OCI-LY7 (cell line): Measurements from ENCODE around the gene STATH.

ENCODE experiments used
- EZH2phosphoT487 ChIP-seq: fragments of 200-600 bp; sonication (generic); IDR thresholded peaks from 2 replicates; pipeline ENCODE4 v1.6.1; 2018; ENCODE audit warnings: low read depth, borderline replicate concordance, mild to moderate bottlenecking, mixed run types, antibody characterized with exemption, low read length, moderate library complexity, mixed read lengths
- TF ChIP-seq, protein P1 (sequence below): fragments of 200-600 bp; sonication (generic); conservative IDR thresholded peaks from 2 replicates; pipeline ENCODE4 v1.5.1; 2014; ENCODE audit warnings: mild to moderate bottlenecking, antibody characterized with exemption, low read length, moderate library complexity, mixed read lengths

DNA sequence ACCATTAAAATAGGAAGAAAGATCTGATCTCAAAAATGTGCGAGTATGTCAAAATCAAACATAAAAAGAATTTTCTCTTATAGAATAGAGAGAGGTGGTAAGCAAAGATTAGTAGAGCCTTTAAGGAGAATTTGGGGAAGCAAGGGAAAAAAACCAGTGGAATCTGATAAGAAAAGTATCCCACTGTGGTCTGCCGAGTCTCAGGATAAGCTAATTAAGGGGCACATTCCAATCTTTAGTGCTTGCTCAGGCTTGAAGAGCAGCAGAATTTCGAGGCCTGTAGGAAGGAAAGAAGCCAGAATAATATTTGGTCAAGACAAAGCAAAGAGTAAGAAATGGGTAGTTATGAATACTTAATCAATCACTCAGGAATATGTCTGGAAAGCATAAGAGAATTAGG is 13.0 kb downstream of the STATH start:
- TF ChIP-seq, protein P1, sequence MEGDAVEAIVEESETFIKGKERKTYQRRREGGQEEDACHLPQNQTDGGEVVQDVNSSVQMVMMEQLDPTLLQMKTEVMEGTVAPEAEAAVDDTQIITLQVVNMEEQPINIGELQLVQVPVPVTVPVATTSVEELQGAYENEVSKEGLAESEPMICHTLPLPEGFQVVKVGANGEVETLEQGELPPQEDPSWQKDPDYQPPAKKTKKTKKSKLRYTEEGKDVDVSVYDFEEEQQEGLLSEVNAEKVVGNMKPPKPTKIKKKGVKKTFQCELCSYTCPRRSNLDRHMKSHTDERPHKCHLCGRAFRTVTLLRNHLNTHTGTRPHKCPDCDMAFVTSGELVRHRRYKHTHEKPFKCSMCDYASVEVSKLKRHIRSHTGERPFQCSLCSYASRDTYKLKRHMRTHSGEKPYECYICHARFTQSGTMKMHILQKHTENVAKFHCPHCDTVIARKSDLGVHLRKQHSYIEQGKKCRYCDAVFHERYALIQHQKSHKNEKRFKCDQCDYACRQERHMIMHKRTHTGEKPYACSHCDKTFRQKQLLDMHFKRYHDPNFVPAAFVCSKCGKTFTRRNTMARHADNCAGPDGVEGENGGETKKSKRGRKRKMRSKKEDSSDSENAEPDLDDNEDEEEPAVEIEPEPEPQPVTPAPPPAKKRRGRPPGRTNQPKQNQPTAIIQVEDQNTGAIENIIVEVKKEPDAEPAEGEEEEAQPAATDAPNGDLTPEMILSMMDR, result no peak
- TF ChIP-seq EZH2phosphoT487, result no peak
